Activated naive CD4-positive, alpha-beta T cell treated with anti-CD3 and anti-CD28 coated beads, Interleukin-2, amount 50 U/mL, for 24 hours (primary cell): Measurements from ENCODE around the gene TMEM131L.
A peak's percentile ranks its signal among the peaks of the same experiment; 100 is the strongest.
"Not testable (repeated sequence)": the region's sequence is repeated elsewhere in the genome, so short reads cannot be mapped to it uniquely, and the experiment has no call there.

Experiments used
- H3K27ac Mint-ChIP-seq: one replicate; pipeline ENCODE4 v1.8.0; 2021; ENCODE audit warnings: mild to moderate bottlenecking, mixed read lengths
- H3K27me3 Mint-ChIP-seq: one replicate; pipeline ENCODE4 v1.8.0; 2021; ENCODE audit warnings: mixed read lengths
- H3K36me3 Mint-ChIP-seq: one replicate; pipeline ENCODE4 v1.8.0; 2021; ENCODE audit warnings: mixed read lengths
- H3K4me1 Mint-ChIP-seq: one replicate; pipeline ENCODE4 v1.8.0; 2021; ENCODE audit warnings: mixed read lengths
- H3K4me3 Mint-ChIP-seq: one replicate; pipeline ENCODE4 v1.8.0; 2021; ENCODE audit warnings: mild to moderate bottlenecking, mixed read lengths
- H3K9me3 Mint-ChIP-seq: one replicate; pipeline ENCODE4 v1.8.0; 2021; ENCODE audit warnings: mixed read lengths

The TMEM131L gene, protein sequence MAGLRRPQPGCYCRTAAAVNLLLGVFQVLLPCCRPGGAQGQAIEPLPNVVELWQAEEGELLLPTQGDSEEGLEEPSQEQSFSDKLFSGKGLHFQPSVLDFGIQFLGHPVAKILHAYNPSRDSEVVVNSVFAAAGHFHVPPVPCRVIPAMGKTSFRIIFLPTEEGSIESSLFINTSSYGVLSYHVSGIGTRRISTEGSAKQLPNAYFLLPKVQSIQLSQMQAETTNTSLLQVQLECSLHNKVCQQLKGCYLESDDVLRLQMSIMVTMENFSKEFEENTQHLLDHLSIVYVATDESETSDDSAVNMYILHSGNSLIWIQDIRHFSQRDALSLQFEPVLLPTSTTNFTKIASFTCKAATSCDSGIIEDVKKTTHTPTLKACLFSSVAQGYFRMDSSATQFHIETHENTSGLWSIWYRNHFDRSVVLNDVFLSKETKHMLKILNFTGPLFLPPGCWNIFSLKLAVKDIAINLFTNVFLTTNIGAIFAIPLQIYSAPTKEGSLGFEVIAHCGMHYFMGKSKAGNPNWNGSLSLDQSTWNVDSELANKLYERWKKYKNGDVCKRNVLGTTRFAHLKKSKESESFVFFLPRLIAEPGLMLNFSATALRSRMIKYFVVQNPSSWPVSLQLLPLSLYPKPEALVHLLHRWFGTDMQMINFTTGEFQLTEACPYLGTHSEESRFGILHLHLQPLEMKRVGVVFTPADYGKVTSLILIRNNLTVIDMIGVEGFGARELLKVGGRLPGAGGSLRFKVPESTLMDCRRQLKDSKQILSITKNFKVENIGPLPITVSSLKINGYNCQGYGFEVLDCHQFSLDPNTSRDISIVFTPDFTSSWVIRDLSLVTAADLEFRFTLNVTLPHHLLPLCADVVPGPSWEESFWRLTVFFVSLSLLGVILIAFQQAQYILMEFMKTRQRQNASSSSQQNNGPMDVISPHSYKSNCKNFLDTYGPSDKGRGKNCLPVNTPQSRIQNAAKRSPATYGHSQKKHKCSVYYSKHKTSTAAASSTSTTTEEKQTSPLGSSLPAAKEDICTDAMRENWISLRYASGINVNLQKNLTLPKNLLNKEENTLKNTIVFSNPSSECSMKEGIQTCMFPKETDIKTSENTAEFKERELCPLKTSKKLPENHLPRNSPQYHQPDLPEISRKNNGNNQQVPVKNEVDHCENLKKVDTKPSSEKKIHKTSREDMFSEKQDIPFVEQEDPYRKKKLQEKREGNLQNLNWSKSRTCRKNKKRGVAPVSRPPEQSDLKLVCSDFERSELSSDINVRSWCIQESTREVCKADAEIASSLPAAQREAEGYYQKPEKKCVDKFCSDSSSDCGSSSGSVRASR (N-terminal part only)

DNA sequence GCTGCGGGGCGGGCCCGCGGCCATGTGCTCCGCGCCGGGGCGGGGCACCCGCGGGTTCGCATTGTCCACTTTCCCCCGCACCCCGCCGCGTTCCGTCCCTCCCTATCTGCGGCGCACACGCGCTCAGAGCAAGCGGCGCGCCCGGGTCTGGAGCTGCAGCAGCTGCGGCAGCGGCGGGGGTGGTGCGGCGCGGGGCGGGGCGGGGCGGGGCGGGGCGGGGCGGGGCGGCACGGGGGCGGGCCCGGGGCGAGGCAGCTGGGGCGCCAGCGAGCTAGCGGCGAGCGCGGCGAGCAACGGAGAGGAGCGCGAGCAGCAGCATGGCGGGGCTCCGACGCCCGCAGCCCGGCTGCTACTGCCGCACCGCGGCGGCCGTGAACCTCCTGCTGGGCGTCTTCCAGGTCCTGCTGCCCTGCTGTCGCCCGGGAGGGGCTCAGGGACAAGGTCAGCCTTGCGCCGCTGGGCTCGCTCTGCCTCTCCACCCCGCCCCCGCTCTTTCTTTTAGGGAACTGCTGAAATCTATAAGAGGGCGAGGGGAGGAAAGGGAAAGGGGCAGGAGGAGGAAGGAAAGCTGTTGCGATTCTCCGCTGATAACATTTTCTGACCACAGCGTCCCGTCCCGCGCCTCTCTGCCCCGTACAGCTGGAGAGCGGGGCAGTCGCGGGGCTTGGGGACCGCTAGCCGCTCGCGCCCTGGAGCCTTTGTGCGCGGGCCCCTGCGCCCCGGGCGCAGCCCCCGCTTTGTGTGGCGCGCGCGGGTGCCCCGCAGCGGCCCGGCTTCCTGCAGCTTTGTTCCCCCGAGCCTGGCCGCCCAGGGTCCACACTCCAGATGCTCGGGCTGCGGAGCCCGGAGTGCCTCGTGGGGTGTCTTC is at the start of gene TMEM131L:
TMEM131L (plus strand) TSS at position 280 of the 868 bp plus-strand sequence; CDS start at position 318, 38 bp downstream.
- peaks cover 47% of the 10 kb centered on the region for H3K4me1 Mint-ChIP-seq
- H3K27me3 Mint-ChIP-seq = no peaks in the 10 kb centered on the region
- H3K36me3 Mint-ChIP-seq = peaks cover 8% of the 10 kb centered on the region
- H3K9me3 Mint-ChIP-seq = no peaks in the 10 kb centered on the region
- peak within 1 kb of the TSS; percentile 93 for H3K27ac Mint-ChIP-seq
- peak within 1 kb of the TSS; percentile 92 for H3K4me3 Mint-ChIP-seq

DNA sequence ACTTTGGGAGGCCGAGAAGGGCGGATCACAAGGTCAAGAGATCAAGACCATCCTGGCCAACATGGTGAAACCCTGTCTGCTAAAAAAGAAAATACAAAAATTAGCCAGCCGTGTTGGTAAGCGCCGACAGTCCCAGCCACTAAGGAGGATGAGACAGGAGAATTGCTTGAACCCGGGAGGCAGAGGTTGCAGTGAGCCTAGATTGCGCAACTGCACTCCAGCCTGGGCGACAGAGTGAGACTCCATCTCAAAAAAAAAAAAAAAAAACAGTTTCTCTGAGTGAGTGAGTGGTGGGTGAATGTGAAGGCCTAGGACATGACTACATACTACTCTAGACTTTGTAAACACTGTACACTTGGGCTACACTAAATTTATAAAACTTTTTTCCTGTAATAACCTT is 49.7 kb upstream of the TMEM131L start:
- H3K9me3 Mint-ChIP-seq = not testable (repeated sequence)
- peaks cover 25% of the 10 kb centered on the region for H3K4me1 Mint-ChIP-seq

DNA sequence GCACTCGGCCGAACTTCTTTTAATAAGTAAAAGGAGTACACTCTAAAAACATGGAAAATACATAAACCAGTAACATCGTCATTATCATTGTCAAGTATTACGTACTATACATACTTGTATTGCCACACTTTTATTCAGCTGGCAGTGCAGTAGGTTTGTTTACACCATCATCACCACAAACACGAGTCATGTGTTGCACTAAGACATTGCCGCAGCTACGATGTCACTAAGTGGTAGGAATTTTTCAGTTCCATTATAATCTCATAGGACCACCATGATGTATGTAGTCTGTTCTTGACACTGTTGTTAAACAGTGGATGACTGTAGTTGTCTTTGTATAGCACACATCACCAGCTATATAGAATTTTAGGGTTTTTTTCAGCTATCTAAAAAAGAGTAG is 48.0 kb upstream of the TMEM131L start:
- Mint-ChIP-seq H3K36me3 (no peaks in the 10 kb centered on the region), H3K4me1 (peaks cover 32% of the 10 kb centered on the region), H3K27me3 (no peaks in the 10 kb centered on the region), H3K9me3 (no peaks in the 10 kb centered on the region), H3K27ac (no peak overlapping the region), H3K4me3 (no peak overlapping the region)

More for the DNA sequence above, 49.7 kb upstream of the TMEM131L start:
- not testable (repeated sequence) for H3K36me3 Mint-ChIP-seq, H3K27ac Mint-ChIP-seq, H3K4me3 Mint-ChIP-seq, H3K27me3 Mint-ChIP-seq

DNA sequence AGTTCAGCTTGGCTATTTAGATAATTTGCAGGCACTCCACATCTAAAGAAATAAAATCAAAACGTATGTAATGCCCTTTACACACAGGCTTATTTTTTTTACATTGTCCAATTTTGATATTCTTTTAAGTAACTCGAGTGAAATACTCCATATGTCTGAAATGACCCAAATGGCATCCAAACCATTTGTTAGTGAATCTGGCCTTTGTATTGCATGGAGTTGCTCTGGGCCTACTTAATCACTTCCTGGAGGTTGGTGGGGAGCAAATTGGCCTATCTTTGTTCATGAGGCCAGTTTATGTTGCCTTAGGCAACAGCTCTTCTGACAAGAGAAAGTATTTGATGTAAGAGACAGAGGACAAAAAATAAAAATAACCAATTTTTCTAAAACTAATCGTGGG is 47.6 kb upstream of the TMEM131L start:
- H3K4me1 Mint-ChIP-seq = peaks cover 32% of the 10 kb centered on the region
- no peaks in the 10 kb centered on the region for H3K36me3 Mint-ChIP-seq
- H3K27me3 Mint-ChIP-seq = no peaks in the 10 kb centered on the region
- H3K9me3 Mint-ChIP-seq = no peaks in the 10 kb centered on the region
- no peak overlapping the region for H3K27ac Mint-ChIP-seq
- no peak overlapping the region for H3K4me3 Mint-ChIP-seq

DNA sequence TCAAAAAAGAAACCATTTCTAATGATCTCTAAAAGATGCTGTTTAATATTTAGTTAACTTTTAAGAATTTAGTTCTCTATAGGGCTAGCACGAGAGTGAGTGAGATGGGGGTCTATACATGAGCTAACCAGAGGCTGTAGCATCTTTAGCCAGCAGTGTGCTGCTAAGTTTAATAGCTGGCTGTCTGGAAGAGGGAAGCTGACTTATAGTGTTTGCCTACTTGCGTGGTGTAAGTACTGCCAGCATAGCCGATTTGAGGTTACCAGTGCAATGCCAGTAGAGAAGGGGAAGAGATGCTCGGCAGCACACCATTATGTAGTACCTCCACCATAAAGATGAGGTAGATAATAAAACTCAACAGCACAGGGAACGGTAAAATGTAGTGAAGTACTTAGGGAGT is 47.1 kb upstream of the TMEM131L start:
- no peaks in the 10 kb centered on the region for H3K9me3 Mint-ChIP-seq
- no peaks in the 10 kb centered on the region for H3K36me3 Mint-ChIP-seq
- no peaks in the 10 kb centered on the region for H3K27me3 Mint-ChIP-seq
- H3K4me3 Mint-ChIP-seq = no peak overlapping the region
- no peak overlapping the region for H3K27ac Mint-ChIP-seq
- peaks cover 32% of the 10 kb centered on the region for H3K4me1 Mint-ChIP-seq

DNA sequence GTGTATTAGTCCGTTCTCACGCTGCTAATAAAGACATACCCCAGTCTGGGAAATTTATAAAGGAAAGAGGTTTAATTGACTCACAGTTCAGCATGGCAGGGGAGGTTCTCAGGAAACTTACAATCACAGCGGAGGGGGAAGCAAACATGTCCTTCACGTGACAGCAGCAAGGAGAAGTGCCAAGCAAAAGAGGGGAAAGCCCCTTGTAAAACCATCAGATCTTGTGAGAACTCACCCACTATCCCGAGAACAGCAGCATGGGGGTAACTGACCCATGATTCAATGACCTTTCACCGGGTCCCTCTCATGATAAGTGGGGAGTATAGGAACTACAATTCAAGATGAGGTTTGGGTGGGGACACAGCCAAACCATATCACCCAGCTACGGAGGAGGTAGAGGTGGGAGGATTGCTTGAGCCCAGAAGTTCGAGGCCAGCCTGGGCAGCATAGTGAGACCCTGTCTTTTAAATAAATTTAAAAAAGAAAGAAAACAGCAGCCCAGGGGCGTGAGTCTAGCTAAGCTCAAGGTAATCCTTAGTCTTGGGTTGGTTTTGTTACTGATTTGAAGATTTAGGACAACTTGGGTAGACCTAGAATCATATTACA is 46.4 kb upstream of the TMEM131L start:
- Mint-ChIP-seq H3K27ac (no peak overlapping the region), H3K4me3 (no peak overlapping the region)

DNA sequence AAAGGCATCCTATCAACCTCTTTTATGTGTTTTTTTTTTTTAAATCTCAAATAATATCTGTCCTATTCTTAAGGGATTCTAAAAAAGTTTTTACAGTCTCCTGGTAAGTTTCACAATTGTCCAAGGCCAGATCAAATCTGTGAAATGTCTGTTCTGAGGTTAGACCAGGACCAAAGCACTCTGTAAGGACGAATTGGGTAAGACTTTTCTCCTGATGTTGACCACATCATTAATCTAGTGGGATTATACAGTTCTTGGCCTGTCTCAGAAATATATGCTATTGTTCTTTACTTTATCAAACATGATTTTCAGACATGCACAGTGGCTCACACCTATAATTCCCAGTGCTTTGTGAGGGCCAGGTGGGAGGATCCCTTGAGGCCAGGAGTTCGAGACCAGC is 45.8 kb upstream of the TMEM131L start:
- Mint-ChIP-seq H3K4me1 (peaks cover 37% of the 10 kb centered on the region), H3K27me3 (no peaks in the 10 kb centered on the region), H3K9me3 (no peaks in the 10 kb centered on the region), H3K4me3 (no peak overlapping the region), H3K27ac (no peak overlapping the region), H3K36me3 (no peaks in the 10 kb centered on the region)

More for the DNA sequence above, 46.4 kb upstream of the TMEM131L start:
- Mint-ChIP-seq H3K4me1 (peaks cover 37% of the 10 kb centered on the region), H3K27me3 (no peaks in the 10 kb centered on the region), H3K36me3 (no peaks in the 10 kb centered on the region), H3K9me3 (no peaks in the 10 kb centered on the region)

DNA sequence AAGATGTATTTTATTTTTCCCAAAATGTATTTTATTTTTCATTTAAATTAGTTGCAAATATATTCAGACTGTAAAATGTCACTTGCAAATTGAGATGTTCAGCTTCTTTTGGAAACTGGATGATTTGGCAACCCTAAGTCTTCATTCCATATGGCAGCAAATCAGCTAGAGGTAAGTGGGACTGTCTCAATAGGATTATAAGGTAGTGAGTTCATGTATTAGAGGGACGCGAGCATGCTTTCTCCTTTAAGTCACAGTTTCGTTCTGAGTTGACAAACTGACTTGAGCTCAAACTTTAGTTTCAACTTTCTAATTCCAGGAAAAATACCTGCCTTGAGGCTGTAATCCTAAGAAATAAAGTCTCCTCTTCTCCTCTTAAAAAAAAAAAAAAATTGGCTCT is 44.2 kb upstream of the TMEM131L start:
- no peaks in the 10 kb centered on the region for H3K36me3 Mint-ChIP-seq
- peaks cover 46% of the 10 kb centered on the region for H3K4me1 Mint-ChIP-seq
- H3K27me3 Mint-ChIP-seq = no peaks in the 10 kb centered on the region
- no peak overlapping the region for H3K27ac Mint-ChIP-seq
- no peaks in the 10 kb centered on the region for H3K9me3 Mint-ChIP-seq
- no peak overlapping the region for H3K4me3 Mint-ChIP-seq

DNA sequence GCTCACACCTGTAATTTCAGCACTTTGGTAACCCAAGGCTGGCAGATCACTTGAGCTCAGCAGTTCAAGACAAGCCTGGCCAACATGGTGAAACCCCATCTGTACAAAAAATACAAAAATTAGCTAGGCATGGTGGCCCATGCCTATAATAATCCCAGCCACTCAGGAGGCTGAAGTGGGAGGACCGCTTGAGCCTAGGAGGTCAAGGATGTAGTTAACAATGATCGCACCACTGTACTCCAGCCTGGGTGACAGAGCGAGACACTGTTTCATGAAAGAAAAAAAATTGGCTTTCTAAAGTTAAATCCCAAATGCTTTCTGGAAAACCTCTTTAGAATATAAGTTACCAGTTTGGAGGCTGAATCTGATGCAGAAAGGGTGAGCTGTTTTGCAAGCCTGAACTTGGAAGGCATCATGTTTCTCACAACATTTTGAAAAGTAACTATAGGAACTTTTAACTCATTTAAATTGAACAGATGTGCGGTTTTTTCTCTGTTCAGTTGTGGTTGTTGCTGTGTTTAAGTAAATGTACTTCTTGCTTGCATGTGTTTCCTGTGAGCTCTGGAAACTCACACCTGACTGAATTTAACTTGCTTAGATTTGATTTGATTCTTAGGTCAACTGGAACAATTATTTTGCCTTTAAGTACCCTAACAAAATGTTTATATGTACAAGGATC is 39.8 kb upstream of the TMEM131L start:
- Mint-ChIP-seq H3K27me3 (no peaks in the 10 kb centered on the region), H3K36me3 (no peaks in the 10 kb centered on the region), H3K9me3 (no peaks in the 10 kb centered on the region), H3K27ac (peak overlapping the region; percentile 84), H3K4me1 (peaks cover 66% of the 10 kb centered on the region), H3K4me3 (peak overlapping the region; percentile 59)

DNA sequence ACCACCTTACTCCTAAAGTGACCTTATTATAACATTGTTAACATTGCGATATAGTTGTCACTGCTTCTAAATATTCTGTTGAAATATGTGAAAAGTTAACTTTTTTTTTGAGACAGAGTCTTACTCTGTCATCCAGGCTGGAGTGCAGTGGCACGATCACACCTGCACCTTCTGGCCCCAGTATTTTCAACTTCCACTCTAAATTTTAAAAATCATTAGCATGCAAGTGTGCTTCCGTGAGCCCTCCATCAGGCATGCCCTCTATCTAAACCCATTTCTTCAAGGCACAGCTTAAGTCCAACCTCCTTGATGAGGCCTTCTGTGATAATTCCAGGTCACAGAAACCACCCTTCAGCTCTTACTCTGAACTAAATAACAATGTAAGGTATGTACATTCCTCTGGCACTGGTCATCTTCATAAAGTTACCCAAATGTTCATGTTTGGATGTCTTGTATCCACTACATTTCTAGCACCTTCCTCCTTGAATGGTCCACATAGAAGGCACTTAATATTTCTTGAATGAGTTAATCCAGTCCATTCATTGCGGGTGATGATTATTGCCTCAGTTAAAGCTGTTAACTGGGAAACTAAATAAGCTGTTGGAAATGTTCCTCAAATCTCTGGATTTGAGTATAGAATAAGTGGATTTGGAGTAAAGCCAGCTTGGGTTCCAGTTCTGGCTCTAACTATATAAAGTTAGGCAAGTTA is 38.6 kb upstream of the TMEM131L start:
- Mint-ChIP-seq H3K36me3 (no peaks in the 10 kb centered on the region), H3K27ac (peak overlapping the region; percentile 92), H3K4me3 (peak overlapping the region; percentile 63), H3K4me1 (peaks cover 65% of the 10 kb centered on the region), H3K27me3 (no peaks in the 10 kb centered on the region), H3K9me3 (no peaks in the 10 kb centered on the region)

DNA sequence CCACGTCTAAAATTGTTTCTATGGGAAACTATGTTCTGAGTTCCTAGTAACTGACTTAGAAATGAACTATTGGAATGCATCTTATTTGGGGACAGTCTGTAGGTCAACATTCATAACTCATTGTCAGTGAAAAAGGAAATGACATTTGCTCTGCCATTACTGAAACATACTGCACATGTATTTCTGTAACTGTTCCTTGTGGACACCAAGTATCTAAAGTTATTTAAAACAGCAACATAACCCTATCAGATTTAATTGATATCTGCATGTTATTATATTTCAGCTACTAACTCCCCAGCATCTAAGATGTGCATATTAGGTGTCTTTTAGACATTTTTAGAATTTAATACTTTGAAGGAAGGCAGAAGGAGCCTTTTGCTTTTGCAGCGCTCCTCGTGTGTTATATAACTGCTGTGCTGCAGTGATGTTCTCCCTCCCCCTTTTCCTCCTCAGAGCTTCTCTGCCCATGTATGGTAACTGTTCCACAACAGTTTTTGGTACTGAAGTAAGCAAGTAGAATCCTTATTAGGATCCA is 37.2 kb upstream of the TMEM131L start:
- Mint-ChIP-seq H3K9me3 (peaks cover 4% of the 10 kb centered on the region), H3K4me1 (peaks cover 73% of the 10 kb centered on the region), H3K4me3 (peak overlapping the region; percentile 66)

DNA sequence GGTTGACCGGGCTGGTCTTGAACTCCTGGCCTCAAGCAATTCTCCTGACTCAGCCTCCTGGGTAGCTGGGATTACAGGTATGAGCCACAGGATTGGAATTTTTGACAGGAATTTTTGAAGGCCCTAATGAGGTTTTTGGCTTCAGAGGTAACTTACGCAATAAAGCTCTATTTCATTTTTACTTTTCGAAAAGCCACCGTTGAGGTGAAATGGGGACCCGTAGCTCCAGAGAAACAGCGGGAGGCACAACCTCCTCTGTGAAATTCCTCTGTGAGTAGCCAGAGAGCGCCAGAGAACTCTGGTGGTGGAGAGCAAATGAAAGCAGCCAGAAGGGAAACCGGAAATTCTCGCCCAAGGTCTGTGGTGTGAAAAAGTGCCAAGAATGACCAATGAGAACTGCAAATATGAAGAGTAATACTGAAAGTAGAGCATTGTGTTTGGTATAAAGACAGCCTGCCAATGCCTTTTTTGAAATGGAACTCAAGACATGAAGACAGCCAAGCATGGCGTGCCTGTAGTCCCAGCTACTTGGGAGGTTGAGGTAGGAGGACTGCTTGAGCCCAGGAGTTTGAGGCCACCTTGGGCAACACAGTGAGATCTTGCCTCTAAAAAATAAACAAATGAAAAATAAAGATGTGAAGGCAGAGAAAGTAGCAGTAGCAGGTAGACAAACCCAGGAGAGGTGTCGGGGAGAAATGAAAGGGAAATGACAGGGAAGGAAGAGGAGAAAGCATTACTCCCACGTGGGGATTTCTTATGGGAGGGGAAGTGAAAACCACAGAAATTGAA is 33.0 kb upstream of the TMEM131L start:
- H3K9me3 Mint-ChIP-seq = peaks cover 4% of the 10 kb centered on the region
- no peaks in the 10 kb centered on the region for H3K36me3 Mint-ChIP-seq
- peaks cover 77% of the 10 kb centered on the region for H3K4me1 Mint-ChIP-seq
- H3K4me3 Mint-ChIP-seq = peak overlapping the region; percentile 93
- H3K27me3 Mint-ChIP-seq = no peaks in the 10 kb centered on the region
- H3K27ac Mint-ChIP-seq = peak overlapping the region; percentile 98

More for the DNA sequence above, 37.2 kb upstream of the TMEM131L start:
- H3K27ac Mint-ChIP-seq = peak overlapping the region; percentile 84
- no peaks in the 10 kb centered on the region for H3K36me3 Mint-ChIP-seq
- H3K27me3 Mint-ChIP-seq = no peaks in the 10 kb centered on the region
